H1 (cell line): ENCODE results near the gene CHD6. TPM values are rescaled to one million over a fixed set of nuclear protein-coding genes. Genes with fewer than 3 reads are reported as not detected.

Experiments used
- HDAC2 ChIP-seq, 2 experiments: fragments of 300-600 bp in 1 of 2; sonication (generic) in 1 of 2; IDR thresholded peaks; 2 replicates each; pipeline ENCODE4 v1.6.1; 2011 to 2012; ENCODE audit warnings: low read depth in 2 of 2, low read length in 2 of 2, mild to moderate bottlenecking in 2 of 2, moderate library complexity in 2 of 2, borderline replicate concordance in 1 of 2, inconsistent platforms in 1 of 2
- POU5F1 ChIP-seq: IDR thresholded peaks from 2 replicates; pipeline ENCODE4 v1.6.1; 2011; ENCODE audit warnings: low read depth, mild to moderate bottlenecking, low read length, moderate library complexity
- RNF2 ChIP-seq: fragments of 200-900, 300-1000 bp; sonication (generic); IDR thresholded peaks from 2 replicates; pipeline ENCODE4 v1.7.1; 2016; ENCODE audit warnings: borderline replicate concordance, low read depth, mild to moderate bottlenecking, antibody characterized with exemption, low read length; ENCODE audit not compliant: poor library complexity, severe bottlenecking; ENCODE audit errors: missing control alignments
- polyA plus RNA-seq, 7 experiments: library from polyadenylated mRNA; depleted of rRNA in 3 of 7; stranded (reverse) in 5 of 7; unstranded in 2 of 7; fragments of >200 nt in 5 of 7; fragments of 200-250 nt in 2 of 7; gene quantifications; 1 replicate in 5 of 7; 2 replicates in 1 of 7; 4 replicates in 1 of 7; pipeline versions ENCODE4 v1.2.1 to v1.2.3, GENCODE V29; 2011 to 2013; ENCODE audit warnings: missing spikeins in 2 of 7, mixed read lengths in 2 of 7
- total RNA-seq: library from RNA; stranded (reverse); fragmentation: NEBNext Ultra II Directional; extraction: Animal tissue kit (Norgen Biotek cat#: 25700); gene quantifications from 2 replicates; pipeline ENCODE4 v1.2.1, GENCODE V29; 2021

Gene CHD6
- total and polyA plus RNA-seq, 2 of the 8 experiments (the other 6 are each of a cell fraction or from before 2014, with no cell fraction given): 11.1 to 62.9 TPM

DNA sequence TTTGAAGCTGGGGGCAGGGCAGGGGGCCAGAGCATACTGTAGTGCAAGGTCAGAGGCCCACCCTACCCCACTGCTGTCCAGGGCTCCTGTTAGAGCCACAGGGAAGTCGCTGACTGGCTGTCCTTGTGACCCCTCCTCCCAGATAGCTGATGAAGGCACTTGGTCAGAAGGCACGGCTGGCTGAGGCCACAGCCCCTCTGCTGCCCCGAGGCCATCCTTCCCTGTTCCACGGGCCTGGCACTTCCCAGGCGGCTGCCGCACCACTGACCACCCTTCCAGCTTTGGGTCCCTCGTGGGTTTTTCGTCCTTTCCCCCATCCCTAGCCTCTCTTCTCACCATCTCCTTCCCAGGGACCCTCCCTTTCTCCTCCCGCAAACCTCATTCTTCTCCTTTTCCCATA, 242.3 kb downstream of the CHD6 start (continued):
- TF ChIP-seq RNF2 (no peak), HDAC2 (IDR thresholded peaks at IDR 0.05; ENCODE audit: borderline replicate concordance in 1 of 2, low read depth in 2 of 2, low read length in 2 of 2) (no peak), POU5F1 (no peak)
